OCI-LY1 (cell line): ENCODE measurements around the gene CFAP77.

ENCODE experiments used
- H2AFZ ChIP-seq: fragments of 200-600 bp; sonication (generic), shearing (Covaris generic); 2 replicates; pipeline ENCODE4 v1.6.0; 2014; ENCODE audit warnings: antibody characterized with exemption, mild to moderate bottlenecking, low read length
- H3F3A ChIP-seq: fragments of 200-600 bp; sonication (generic), shearing (Covaris generic); 2 replicates; pipeline ENCODE4 v1.6.0; 2014; ENCODE audit warnings: mild to moderate bottlenecking, antibody characterized with exemption, low read length, moderate library complexity; ENCODE audit not compliant: insufficient read depth
- H3K27ac ChIP-seq: fragments of 200-600 bp; sonication (generic); 2 replicates; pipeline ENCODE4 v1.5.1; 2014; ENCODE audit warnings: low read length, mixed run types, mild to moderate bottlenecking, low read depth; ENCODE audit not compliant: poor library complexity, severe bottlenecking
- H3K27me3 ChIP-seq: fragments of 200-600 bp; sonication (generic); 2 replicates; pipeline ENCODE4 v1.6.0; 2014; ENCODE audit warnings: antibody characterized with exemption, mild to moderate bottlenecking, low read length, moderate library complexity; ENCODE audit not compliant: insufficient read depth
- H3K36me3 ChIP-seq: fragments of 200-600 bp; sonication (generic); 2 replicates; pipeline ENCODE4 v1.6.1; 2014; ENCODE audit warnings: mild to moderate bottlenecking, antibody characterized with exemption, low read length, moderate library complexity, mixed read lengths; ENCODE audit not compliant: insufficient read depth
- H3K4me1 ChIP-seq: fragments of 200-600 bp; sonication (generic); 2 replicates; pipeline ENCODE4 v1.5.1; 2014; ENCODE audit warnings: mild to moderate bottlenecking, low read length, moderate library complexity; ENCODE audit not compliant: insufficient read depth, severe bottlenecking
- H3K4me2 ChIP-seq: fragments of 200-600 bp; sonication (generic), shearing (Covaris generic); 2 replicates; pipeline ENCODE4 v1.6.1; 2014; ENCODE audit warnings: low read length
- H3K4me3 ChIP-seq: fragments of 200-600 bp; sonication (generic); 2 replicates; pipeline ENCODE4 v1.5.1; 2014; ENCODE audit warnings: low read length, low read depth, mild to moderate bottlenecking, mixed read lengths; ENCODE audit not compliant: poor library complexity, severe bottlenecking
- H3K79me2 ChIP-seq: fragments of 200-600 bp; shearing (Covaris generic); 2 replicates; pipeline ENCODE4 v1.6.1; 2016; ENCODE audit warnings: mixed run types, low read length, mixed read lengths; ENCODE audit not compliant: insufficient read depth
- H3K9ac ChIP-seq: fragments of 200-600 bp; sonication (generic), shearing (Covaris generic); 2 replicates; pipeline ENCODE4 v1.6.1; 2014; ENCODE audit warnings: mild to moderate bottlenecking, low read length, mixed read lengths
- H3K9me2 ChIP-seq: fragments of 200-600 bp; sonication (generic), shearing (Covaris generic); 2 replicates; pipeline ENCODE4 v1.6.1; 2014; ENCODE audit warnings: low read depth, mild to moderate bottlenecking, low read length, mixed read lengths
- H3K9me3 ChIP-seq: fragments of 200-600 bp; shearing (Covaris generic); 2 replicates; pipeline ENCODE4 v1.6.1; 2014; ENCODE audit warnings: low read length, mixed read lengths
- H4K20me1 ChIP-seq: fragments of 200-600 bp; sonication (generic), shearing (Covaris generic); 2 replicates; pipeline ENCODE4 v1.6.0; 2016; ENCODE audit warnings: mild to moderate bottlenecking, low read length; ENCODE audit not compliant: insufficient read depth
- EZH2 ChIP-seq: fragments of 200-600 bp; sonication (generic), shearing (Covaris generic); IDR thresholded peaks from 2 replicates; pipeline ENCODE4 v1.8.0; 2017; ENCODE audit warnings: borderline replicate concordance, mixed run types, mild to moderate bottlenecking, antibody characterized with exemption, low read length, moderate library complexity, mixed read lengths
- TF ChIP-seq, protein P1 (sequence below): fragments of 200-600 bp; sonication (generic), shearing (Covaris generic); IDR thresholded peaks from 2 replicates; pipeline ENCODE4 v1.5.1; 2017; ENCODE audit warnings: mild to moderate bottlenecking, antibody characterized with exemption, low read length, moderate library complexity, mixed read lengths

The CFAP77 gene

DNA sequence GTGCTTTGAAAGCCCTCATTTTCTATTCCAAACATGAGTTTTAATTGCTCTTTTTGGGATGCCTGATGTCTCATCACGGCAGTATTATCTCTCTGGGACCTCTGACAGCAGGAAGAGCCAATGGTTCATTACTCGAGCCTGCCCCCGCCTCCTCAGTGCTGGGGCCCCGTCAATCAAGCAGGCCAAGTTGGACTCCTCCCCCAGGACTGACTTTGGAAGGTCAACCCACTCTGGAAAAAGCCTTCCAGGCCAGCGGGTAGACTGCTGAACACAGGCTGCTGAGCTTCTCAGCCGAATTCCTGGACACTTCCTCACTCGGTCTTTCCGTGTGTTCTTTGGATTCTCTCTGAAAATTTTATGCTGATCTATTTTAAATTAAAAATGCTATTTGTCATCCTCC lies 162.9 kb downstream of the CFAP77 start:
- no peaks in the 10 kb centered on the region for H3K9me2 ChIP-seq
- no peaks in the 10 kb centered on the region for H4K20me1 ChIP-seq
- 0 out of 2 replicates have a peak, but pooled peaks cover 3% of the 10 kb centered on the region for H3K27me3 ChIP-seq
- no peaks in the 10 kb centered on the region for H3K36me3 ChIP-seq
- no peak overlapping the region for H3K9ac ChIP-seq
- H3K4me2 ChIP-seq: no peak overlapping the region
- no peak overlapping the region for H2AFZ ChIP-seq
- no peaks in the 10 kb centered on the region for H3K9me3 ChIP-seq
- no peak overlapping the region for H3K27ac ChIP-seq
- no peak overlapping the region for H3K4me3 ChIP-seq
- no peaks in the 10 kb centered on the region for H3K79me2 ChIP-seq
- TF ChIP-seq, protein P1, sequence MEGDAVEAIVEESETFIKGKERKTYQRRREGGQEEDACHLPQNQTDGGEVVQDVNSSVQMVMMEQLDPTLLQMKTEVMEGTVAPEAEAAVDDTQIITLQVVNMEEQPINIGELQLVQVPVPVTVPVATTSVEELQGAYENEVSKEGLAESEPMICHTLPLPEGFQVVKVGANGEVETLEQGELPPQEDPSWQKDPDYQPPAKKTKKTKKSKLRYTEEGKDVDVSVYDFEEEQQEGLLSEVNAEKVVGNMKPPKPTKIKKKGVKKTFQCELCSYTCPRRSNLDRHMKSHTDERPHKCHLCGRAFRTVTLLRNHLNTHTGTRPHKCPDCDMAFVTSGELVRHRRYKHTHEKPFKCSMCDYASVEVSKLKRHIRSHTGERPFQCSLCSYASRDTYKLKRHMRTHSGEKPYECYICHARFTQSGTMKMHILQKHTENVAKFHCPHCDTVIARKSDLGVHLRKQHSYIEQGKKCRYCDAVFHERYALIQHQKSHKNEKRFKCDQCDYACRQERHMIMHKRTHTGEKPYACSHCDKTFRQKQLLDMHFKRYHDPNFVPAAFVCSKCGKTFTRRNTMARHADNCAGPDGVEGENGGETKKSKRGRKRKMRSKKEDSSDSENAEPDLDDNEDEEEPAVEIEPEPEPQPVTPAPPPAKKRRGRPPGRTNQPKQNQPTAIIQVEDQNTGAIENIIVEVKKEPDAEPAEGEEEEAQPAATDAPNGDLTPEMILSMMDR: no peak
- TF ChIP-seq EZH2: no peak
- no peaks in the 10 kb centered on the region for H3F3A ChIP-seq
- H3K4me1 ChIP-seq: no peaks in the 10 kb centered on the region

DNA sequence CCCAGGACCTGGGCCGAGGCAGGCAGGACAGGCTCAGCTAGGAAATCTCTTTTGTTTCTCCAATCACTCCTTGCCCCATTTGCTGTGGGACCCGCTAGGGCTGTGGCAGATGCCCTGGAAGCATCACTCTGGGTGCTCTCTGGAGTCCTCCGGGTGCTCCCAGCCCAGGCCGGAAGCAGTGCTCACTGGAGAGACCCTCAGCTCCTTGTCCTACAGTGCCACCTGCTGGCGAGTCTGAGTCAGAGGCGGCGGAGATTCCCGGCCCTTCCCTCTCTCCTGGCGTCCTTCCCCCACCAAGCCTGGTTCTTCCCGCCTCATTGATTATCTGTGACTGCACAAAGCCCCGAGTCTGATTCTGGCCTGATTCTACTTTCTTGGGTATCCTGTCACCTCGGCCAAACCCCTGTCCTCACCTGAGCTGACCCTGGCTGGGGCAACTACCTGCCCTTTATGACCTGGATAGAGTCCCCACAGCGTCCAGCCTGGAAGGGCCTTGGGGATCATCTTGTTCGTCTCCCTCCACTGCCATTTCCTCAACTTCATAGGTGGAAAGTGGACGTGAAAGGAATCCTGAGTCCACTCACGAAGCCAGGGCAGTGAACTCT lies 165.1 kb downstream of the CFAP77 start:
- no peaks in the 10 kb centered on the region for H3K4me1 ChIP-seq

DNA sequence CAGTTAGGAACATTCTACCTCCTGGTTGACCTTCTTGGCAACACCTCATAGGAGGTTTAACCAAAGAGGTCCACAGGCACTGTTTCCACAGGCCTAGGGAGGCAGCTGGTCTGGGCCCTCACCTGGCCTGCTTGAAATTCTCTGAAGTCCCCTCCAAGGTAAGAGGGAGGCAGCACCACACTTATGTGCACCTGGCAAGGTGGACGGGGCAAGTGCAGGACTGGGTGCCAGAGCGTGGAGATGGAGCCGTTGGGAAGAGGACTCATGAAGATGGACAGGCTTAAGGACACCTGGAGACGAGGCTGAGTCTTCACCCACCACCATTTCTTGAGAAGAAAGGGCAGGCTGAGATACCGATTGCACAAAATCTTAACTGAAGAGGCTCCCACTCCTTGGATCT lies 165.8 kb downstream of the CFAP77 start:
- H3F3A ChIP-seq: no peaks in the 10 kb centered on the region
- no peaks in the 10 kb centered on the region for H3K9me2 ChIP-seq
- H3K4me2 ChIP-seq: no peak overlapping the region
- no peak overlapping the region for H3K4me3 ChIP-seq
- no peaks in the 10 kb centered on the region for H4K20me1 ChIP-seq
- H3K36me3 ChIP-seq: no peaks in the 10 kb centered on the region
- H3K27ac ChIP-seq: no peak overlapping the region
- no peak overlapping the region for H2AFZ ChIP-seq
- H3K79me2 ChIP-seq: no peaks in the 10 kb centered on the region
- H3K9me3 ChIP-seq: no peaks in the 10 kb centered on the region
- no peaks in the 10 kb centered on the region for H3K4me1 ChIP-seq
- 0 out of 2 replicates have a peak, but pooled peaks cover 3% of the 10 kb centered on the region for H3K27me3 ChIP-seq
- TF ChIP-seq, protein P1: no peak
- no peak for TF ChIP-seq EZH2
- H3K9ac ChIP-seq: no peak overlapping the region

More for the DNA sequence above, 165.1 kb downstream of the CFAP77 start:
- Histone ChIP-seq H3K4me3 (no peak overlapping the region), H3K4me2 (no peak overlapping the region), H4K20me1 (no peaks in the 10 kb centered on the region), H3K36me3 (no peaks in the 10 kb centered on the region), H3K79me2 (no peaks in the 10 kb centered on the region), H3F3A (no peaks in the 10 kb centered on the region), H3K27me3 (0 out of 2 replicates have a peak, but pooled peaks cover 3% of the 10 kb centered on the region), H2AFZ (no peak overlapping the region), H3K9me3 (no peaks in the 10 kb centered on the region), H3K27ac (no peak overlapping the region), H3K9ac (no peak overlapping the region), H3K9me2 (no peaks in the 10 kb centered on the region)
- TF ChIP-seq EZH2: no peak
- TF ChIP-seq, protein P1: peak; percentile 94
